Liver (tissue), 3 donors: ENCODE results near the gene SREBF2.

Experiments
- CTCF ChIP-seq: fragments of 150-350 bp; IDR thresholded peaks from 2 replicates; pipeline ENCODE4 v1.5.1; 2017; ENCODE audit warnings: improper control_type of control experiment, low read depth, low read length; ENCODE audit not compliant: missing input control
- JUND ChIP-seq, 2 donors: IDR thresholded peaks; 2 replicates each; pipeline ENCODE4 v1.6.1; 2016; ENCODE audit warnings: antibody characterized with exemption in 2 of 2
- MAX ChIP-seq: IDR thresholded peaks from 2 replicates; pipeline ENCODE4 v1.6.1; 2016; ENCODE audit warnings: antibody characterized with exemption
- SP1 ChIP-seq: IDR thresholded peaks from 2 replicates; pipeline ENCODE4 v1.6.1; 2018; ENCODE audit warnings: antibody characterized with exemption, mild to moderate bottlenecking
- TAF1 ChIP-seq: conservative IDR thresholded peaks from 2 replicates; pipeline ENCODE4 v1.6.1; 2016; ENCODE audit warnings: antibody characterized with exemption, mild to moderate bottlenecking
- YY1 ChIP-seq: IDR thresholded peaks from 2 replicates; pipeline ENCODE4 v1.6.1; 2016; ENCODE audit warnings: antibody characterized with exemption, mild to moderate bottlenecking
- donor health status: healthy.
- donor health status: healthy.

- TF ChIP-seq CTCF = no peak
- TF ChIP-seq YY1 = no peak
- no peak for TF ChIP-seq MAX
- TF ChIP-seq SP1 = no peak
- TF ChIP-seq TAF1 = no peak
- no peak for TF ChIP-seq JUND (IDR thresholded peaks at IDR 0.05)
These were observed 43.4 kb downstream of the SREBF2 start for GRCh38 chr22:41876275-41876674.
